Measurements from ENCODE around the gene CD300C. TPM values are rescaled to one million over a fixed set of nuclear protein-coding genes. Genes with fewer than 3 reads are reported as not detected.

The CD300C gene
- total RNA-seq, 1 experiment from 2014 or later, result not detected

DNA sequence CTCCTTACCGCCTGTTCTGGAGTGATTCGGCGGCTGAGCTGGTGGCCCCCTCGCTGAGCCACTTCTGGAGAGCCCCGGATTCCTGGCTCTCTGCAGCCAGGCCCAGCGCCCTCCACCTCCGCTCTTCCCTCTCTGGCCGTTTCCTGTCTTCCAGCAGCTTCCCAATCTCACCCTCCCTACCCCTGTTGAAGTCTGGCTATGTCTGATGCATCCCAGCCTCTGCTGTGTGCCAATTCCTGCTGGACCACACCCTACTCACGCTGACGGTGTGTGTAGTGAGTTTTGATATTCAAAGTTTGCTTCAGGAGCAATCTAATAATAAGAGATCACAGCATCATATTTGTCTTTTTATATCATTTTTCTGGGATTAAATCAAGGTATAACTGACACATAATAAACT is 36.7 kb upstream of the CD300C start:
- DNase-seq (ENCODE audit: low read depth, low spot score) (no peak), ATAC-seq (no peak)
- no TSS peak for BruUV-seq (replicated peaks)
- no peak overlapping the region for H3K4me3 ChIP-seq (ENCODE audit: low read depth in 2 of 2, low read length in 2 of 2)
- no peaks in the 10 kb centered on the region; the same call in 1 of the 2 replicates for H3K9me3 ChIP-seq (ENCODE audit: control insufficient read depth, insufficient read depth, low read depth, low read length)
- intact Hi-C loops (cut with micrococcal nuclease; ENCODE audit: unreplicated experiment) (no loop called here), in situ Hi-C loops (cut with HindIII; ENCODE audit: low pct_unique_long_range_greater_than_20kb, low sequenced_read_pairs) (no loop called here)
- H3K27ac ChIP-seq (ENCODE audit: low read length), result no peak overlapping the region
- H3K4me1 ChIP-seq (ENCODE audit: control insufficient read depth, insufficient read depth, low read length), result no peaks in the 10 kb centered on the region
- H3K36me3 ChIP-seq (ENCODE audit: control insufficient read depth, insufficient read depth, low read length), result no peaks in the 10 kb centered on the region
- ChIA-PET CTCF (no interaction called here), POLR2A (no interaction called here)
- TF ChIP-seq, protein P1, sequence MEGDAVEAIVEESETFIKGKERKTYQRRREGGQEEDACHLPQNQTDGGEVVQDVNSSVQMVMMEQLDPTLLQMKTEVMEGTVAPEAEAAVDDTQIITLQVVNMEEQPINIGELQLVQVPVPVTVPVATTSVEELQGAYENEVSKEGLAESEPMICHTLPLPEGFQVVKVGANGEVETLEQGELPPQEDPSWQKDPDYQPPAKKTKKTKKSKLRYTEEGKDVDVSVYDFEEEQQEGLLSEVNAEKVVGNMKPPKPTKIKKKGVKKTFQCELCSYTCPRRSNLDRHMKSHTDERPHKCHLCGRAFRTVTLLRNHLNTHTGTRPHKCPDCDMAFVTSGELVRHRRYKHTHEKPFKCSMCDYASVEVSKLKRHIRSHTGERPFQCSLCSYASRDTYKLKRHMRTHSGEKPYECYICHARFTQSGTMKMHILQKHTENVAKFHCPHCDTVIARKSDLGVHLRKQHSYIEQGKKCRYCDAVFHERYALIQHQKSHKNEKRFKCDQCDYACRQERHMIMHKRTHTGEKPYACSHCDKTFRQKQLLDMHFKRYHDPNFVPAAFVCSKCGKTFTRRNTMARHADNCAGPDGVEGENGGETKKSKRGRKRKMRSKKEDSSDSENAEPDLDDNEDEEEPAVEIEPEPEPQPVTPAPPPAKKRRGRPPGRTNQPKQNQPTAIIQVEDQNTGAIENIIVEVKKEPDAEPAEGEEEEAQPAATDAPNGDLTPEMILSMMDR (IDR thresholded peaks at IDR 0.05), result no peak
- TF ChIP-seq TCF7L2 (IDR thresholded peaks at IDR 0.05; ENCODE audit: low read depth, low read length) (no peak), POLR2AphosphoS5 (IDR thresholded peaks at IDR 0.05; ENCODE audit: low read depth, low read length) (no peak), SIN3A (IDR thresholded peaks at IDR 0.05; ENCODE audit: borderline replicate concordance, insufficient read depth, low read depth, low read length) (no peak)
- TF ChIP-seq, protein P2, sequence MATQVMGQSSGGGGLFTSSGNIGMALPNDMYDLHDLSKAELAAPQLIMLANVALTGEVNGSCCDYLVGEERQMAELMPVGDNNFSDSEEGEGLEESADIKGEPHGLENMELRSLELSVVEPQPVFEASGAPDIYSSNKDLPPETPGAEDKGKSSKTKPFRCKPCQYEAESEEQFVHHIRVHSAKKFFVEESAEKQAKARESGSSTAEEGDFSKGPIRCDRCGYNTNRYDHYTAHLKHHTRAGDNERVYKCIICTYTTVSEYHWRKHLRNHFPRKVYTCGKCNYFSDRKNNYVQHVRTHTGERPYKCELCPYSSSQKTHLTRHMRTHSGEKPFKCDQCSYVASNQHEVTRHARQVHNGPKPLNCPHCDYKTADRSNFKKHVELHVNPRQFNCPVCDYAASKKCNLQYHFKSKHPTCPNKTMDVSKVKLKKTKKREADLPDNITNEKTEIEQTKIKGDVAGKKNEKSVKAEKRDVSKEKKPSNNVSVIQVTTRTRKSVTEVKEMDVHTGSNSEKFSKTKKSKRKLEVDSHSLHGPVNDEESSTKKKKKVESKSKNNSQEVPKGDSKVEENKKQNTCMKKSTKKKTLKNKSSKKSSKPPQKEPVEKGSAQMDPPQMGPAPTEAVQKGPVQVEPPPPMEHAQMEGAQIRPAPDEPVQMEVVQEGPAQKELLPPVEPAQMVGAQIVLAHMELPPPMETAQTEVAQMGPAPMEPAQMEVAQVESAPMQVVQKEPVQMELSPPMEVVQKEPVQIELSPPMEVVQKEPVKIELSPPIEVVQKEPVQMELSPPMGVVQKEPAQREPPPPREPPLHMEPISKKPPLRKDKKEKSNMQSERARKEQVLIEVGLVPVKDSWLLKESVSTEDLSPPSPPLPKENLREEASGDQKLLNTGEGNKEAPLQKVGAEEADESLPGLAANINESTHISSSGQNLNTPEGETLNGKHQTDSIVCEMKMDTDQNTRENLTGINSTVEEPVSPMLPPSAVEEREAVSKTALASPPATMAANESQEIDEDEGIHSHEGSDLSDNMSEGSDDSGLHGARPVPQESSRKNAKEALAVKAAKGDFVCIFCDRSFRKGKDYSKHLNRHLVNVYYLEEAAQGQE (IDR thresholded peaks at IDR 0.05; ENCODE audit: insufficient read depth in 1 of 2, low read depth in 2 of 2, low read length in 1 of 2), result no peak
- H3K27me3 ChIP-seq (ENCODE audit: control insufficient read depth, insufficient read depth, low read length), result peaks cover 6% of the 10 kb centered on the region; the same call in 1 of the 2 replicates

DNA sequence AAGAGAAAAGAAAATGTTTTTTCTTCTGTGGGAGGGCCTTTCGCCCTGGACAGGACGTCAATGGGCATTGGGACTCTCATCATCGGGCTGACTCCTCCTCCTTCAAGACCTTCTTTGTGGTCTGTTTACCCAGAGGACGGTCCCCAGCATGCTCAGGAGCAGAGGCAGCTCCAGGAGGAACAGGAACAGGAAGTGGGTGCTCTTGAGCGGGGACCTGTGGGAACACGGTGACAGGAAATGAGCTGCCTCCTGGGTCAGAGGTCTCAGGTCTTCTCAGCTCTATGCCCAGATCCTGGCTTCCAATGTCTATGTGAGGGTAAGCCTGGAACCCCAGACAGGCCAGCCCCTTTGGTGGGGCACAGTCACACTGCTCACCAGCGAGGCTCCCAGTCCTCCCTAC is 34.0 kb upstream of the CD300C start:
- Histone ChIP-seq H3K4me3 (ENCODE audit: low read depth in 2 of 2, low read length in 2 of 2) (no peak overlapping the region), H3K36me3 (ENCODE audit: control insufficient read depth, insufficient read depth, low read length) (no peaks in the 10 kb centered on the region), H3K27me3 (ENCODE audit: control insufficient read depth, insufficient read depth, low read length) (peaks cover 6% of the 10 kb centered on the region; the same call in 1 of the 2 replicates), H3K4me1 (ENCODE audit: control insufficient read depth, insufficient read depth, low read length) (no peaks in the 10 kb centered on the region), H3K27ac (ENCODE audit: low read length) (no peak overlapping the region), H3K9me3 (ENCODE audit: control insufficient read depth, insufficient read depth, low read depth, low read length) (no peaks in the 10 kb centered on the region; the same call in 1 of the 2 replicates)
- ATAC-seq (no peak), DNase-seq (ENCODE audit: low read depth, low spot score) (no peak)
- in situ Hi-C loops (cut with HindIII; ENCODE audit: low pct_unique_long_range_greater_than_20kb, low sequenced_read_pairs), result no loop called here
- BruUV-seq (replicated peaks), result no TSS peak
- intact Hi-C loops (cut with micrococcal nuclease; ENCODE audit: unreplicated experiment), result no loop called here
- POLR2A ChIA-PET, result no interaction called here
- CTCF ChIA-PET, result no interaction called here
- TF ChIP-seq TCF7L2 (IDR thresholded peaks at IDR 0.05; ENCODE audit: low read depth, low read length) (no peak), SIN3A (IDR thresholded peaks at IDR 0.05; ENCODE audit: borderline replicate concordance, insufficient read depth, low read depth, low read length) (no peak), POLR2AphosphoS5 (IDR thresholded peaks at IDR 0.05; ENCODE audit: low read depth, low read length) (no peak)
- TF ChIP-seq, protein P2 (IDR thresholded peaks at IDR 0.05; ENCODE audit: insufficient read depth in 1 of 2, low read depth in 2 of 2, low read length in 1 of 2), result no peak
- TF ChIP-seq, protein P1 (IDR thresholded peaks at IDR 0.05), result no peak
